GM19395 (cell line): ENCODE data around the gene RADIL.
"Not testable (repeated sequence)": the region's sequence is repeated elsewhere in the genome, so short reads cannot be mapped to it uniquely, and the experiment has no call there.

ENCODE experiments used
- ATAC-seq: cut with Tn5 transposase; IDR thresholded peaks from one replicate; pipeline ENCODE4 v1.9.1; 2021; ENCODE audit warnings: mild to moderate bottlenecking, moderate library complexity; ENCODE audit not compliant: unreplicated experiment

RADIL gene

DNA sequence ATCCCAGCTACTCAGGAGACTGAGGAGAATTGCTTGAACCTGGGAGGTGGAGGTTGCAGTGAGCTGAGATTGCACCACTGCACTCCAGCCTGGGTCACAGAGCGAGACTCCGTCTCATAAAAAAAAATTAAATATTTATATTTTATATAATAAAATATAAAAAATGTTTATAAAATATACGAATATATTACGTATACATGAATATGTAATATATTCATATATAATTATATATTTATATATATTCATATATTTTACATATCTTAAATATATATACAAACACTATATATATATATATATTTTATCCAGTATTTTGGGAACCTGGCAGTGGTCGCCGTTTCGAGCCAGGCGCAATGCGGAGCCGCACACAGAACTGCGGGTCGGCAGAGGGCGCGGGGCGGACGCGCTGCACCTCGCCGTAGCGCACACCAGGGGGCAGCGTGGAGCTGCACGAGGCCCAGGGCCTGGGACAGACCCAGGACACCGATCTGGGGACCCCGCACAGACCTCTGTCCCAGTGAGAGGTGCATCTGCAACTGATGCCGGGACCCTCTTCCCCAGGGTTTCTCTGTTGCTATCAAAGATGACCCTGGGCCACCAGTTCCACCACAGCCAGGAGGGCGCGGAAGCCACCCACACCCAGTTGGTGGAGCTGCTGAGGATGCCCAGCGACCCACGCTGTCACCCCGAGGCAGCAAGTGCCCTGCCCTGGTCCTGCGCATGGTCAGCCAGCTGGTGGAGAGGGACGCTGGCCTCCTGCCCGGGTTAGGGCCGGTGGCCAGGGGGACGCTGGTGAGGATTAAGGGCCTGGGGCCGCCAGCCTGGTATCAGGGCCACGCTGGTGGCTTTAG, 85.4 kb downstream of the RADIL start:
- ATAC-seq = no peak

DNA sequence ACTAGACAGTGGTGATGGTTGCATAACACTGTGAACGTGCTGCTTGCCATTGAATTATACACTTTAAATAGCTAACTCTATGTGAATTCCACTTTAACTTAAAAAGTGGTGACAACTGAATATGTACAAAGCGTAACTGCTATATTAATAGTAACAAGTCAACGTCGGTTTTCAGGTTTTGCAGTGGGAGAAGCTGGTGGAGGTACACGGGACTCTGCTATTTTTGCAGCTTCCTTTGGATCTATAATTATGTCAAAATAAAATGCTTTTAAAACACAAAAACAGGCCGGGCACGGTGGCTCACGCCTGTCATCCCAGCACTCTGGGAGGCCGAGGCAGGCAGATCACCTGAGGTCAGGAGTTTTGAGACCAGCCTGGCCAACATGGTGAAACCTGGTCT, 87.1 kb downstream of the RADIL start:
- no peak for ATAC-seq

DNA sequence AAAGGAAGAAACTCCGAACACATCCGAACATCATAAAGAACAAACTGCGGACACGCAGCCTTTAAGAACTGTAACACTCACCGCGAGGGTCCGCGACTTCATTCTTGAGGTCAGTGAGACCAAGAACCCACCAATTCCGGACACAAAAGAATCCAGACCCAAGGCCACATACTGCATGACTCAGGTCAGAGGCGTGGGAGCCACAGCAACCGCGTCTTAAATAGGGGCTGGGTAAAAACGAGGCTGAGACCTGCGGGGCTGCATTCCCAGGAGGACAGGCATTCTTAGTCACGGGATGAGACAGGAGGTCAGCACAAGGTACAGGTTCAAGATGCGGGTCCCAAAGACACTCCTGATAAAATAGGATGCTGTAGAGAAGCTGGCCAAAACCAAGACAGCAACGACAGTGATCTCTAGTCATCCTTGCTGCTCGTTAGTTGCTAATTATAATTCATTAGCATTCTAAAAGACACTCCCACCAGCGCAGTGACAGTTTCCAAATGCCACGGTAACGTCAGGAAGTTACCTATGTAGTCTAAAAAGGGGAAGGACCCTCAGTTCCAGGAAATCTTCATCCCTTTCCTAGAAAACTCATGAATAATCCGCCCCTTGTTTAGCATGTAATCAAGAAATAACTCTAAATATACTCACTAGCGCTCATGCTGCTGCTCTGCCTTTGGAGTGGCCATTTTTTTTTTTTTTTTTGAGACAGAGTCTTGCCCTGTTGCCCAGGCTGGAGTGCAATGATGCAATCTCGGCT, 88.7 kb downstream of the RADIL start:
- ATAC-seq = no peak

DNA sequence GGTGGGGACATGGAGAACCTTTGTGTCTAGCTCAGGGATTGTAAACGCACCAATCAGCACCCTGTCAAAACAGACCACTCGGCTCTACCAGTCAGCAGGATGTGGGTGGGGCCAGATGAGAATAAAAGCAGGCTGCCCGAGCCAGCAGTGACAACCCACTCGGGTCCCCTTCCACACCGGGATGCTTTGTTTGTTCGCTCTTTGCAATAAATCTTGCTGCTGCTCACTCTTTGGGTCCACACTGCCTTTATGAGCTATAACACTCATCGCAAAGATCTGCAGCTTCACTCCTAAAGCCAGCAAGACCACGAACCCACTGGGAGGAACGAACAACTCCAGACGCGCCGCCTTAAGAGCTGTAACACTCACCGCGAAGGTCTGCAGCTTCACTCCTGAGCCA, 89.3 kb downstream of the RADIL start:
- not testable (repeated sequence) for ATAC-seq

DNA sequence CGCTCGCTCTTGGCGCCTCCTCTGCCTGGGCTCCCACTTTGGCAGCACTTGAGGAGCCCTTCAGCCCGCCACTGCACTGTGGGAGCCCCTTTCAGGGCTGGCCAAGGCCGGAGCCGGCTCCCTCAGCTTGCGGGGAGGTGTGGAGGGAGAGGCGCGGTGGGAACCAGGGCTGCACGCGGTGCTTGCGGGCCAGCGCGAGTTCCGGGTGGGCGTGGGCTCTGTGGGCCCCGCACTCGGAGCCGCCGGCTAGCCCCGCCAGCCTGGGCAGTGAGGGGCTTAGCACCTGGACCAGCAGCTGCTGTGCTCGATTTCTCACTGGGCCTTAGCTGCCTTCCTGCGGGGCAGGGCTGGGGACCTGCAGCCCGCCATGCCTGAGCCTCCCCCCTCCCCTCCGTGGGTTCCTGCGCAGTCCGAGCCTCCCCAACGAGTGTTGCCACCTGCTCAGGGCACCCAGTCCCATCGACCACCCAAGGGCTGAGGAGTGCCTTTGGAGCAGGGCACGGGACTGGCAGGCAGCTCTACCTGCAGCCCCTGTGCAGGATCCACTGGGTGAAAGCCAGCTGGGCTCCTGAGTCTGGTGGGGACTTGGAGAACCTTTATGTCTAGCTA, 90.0 kb downstream of the RADIL start:
- not testable (repeated sequence) for ATAC-seq

DNA sequence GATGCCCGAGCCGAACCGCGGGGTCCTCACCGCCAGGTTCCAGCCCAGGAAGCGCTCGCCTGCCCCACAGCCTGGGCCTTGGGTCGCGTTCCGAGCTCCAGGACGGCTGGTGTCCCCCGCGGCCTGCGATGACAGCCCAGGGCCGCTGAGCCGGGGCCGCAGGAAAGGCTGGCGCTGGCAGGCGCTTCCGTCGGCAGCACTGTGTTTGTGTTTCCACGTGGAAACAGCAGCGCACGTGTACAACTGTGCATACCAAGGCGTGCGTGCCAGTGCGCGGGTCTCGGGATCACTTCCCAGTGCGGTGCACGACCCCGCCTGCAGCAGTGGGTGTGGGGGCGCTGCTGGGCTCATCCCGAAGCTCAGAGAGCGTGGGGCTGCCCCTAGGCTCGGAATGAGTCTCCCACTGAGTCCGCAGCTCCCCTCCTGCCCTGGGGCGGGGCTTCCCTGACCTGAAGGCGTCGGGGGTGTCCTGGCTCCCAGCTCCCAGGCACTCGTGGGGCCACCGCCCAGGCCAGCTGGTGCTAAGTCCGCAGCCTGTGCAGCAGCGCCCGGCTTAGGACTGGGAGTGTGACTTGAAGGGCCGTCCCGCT, 90.9 kb downstream of the RADIL start:
- peak; percentile 31 for ATAC-seq

DNA sequence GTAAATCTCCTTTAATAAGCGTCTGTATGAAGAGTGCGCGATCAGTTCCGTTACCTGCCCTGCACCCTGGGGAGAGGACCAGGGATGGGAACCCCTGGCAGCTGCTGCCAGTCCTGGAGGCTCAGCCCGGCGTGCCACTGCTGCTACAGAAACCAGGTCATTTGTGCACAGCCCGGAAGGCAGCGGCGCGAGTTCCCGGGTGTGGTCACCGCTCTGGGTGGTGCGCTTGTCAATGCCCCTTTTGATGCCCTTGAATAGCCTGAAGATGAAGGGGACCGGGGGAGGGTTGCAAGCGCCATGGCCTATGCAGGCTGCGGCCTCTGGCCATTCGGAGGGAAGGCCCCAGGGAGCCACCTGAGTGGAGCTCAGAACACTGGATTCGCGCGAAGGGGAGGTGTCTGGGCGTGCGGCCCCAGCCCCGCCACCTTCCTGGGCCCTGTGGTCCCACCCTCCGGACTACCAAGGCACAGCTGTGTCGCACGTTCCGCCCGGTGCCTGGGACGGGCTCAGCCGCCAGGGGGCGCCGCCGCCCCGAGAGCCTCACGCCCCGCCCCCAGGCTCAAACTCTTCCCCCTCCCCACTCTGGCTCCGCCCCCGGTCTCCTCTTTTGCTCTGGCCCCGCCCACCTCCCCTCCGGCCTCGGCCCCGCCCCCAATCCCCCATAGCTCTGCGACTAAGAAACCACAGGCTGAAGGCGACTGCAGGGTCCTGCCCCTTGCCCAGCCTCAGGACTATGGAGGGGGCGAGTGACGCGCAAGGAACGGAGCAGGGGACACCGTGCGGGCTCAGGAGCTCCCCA, 91.6 kb downstream of the RADIL start:
- ATAC-seq = peak; percentile 50

DNA sequence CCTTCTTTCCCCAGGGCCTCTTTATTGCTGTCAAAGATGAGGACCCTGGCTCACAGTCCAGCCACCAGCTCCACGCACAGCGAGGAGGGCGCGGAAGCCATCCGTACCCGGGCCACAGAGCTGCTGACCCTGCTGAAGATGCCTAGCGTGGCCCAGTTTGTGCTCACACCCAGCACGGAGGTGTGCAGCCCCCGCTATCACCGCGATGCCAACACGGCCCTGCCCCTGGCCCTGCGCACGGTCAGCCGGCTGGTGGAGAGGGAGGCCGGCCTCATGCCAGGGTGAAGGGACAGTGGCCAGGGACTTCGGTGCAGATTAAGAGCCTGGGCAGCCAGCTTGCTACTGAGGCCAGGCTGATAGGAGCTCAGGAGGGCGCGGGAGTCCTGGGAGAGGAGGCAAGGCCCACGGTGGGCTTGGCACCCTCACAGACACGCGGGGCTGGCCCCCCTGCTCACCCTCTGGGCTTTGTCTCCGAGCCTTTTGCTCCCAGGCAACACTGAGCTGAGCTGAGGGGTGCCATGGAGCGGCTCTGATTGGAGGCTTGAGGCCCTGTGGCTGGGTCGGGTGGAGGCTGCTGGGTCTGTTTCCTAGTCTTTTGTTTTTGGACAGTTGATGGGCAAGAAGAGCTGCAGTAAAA, 92.3 kb downstream of the RADIL start:
- ATAC-seq = no peak

DNA sequence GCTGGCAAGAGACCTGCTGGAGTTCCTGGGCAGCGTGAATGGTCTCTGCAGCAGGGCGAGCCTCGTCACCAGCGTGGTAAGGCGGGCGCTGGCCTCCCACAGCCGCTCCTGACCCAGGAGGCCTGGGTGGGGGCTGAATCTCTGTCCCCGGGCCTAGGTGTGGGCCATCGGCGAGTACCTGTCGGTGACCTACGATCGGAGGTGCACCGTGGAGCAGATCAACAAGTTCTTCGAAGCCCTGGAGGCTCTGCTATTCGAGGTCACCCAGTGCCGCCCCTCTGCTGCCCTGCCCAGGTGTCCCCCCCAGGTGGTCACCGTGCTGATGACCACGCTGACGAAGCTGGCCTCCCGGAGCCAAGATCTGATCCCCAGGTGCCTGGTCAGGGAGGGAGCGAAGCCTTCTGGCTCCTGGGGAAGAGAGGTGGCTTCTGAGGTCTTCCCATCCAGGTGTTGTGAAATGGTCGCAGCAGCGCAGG, 93.0 kb downstream of the RADIL start:
- ATAC-seq = no peak

DNA sequence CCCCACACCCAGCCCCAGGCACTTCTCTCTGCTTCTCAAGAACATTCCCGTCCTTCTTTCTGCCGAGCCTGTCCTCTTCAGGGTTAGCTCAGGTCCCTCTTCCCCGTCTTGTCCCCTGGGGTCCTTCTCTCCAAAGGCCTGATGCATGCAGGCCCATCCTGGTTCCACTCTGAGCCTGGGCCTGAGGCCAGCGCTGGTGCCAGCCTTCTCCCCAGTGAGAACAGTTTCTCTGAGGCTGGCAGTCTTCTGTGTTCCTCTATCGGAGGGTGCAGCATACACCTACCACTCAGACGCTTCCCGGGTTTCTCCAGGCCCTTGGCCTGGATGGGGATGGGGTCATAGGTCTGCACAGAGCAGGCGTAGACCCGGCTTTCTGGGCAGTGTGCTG, 93.4 kb downstream of the RADIL start:
- ATAC-seq = no peak

DNA sequence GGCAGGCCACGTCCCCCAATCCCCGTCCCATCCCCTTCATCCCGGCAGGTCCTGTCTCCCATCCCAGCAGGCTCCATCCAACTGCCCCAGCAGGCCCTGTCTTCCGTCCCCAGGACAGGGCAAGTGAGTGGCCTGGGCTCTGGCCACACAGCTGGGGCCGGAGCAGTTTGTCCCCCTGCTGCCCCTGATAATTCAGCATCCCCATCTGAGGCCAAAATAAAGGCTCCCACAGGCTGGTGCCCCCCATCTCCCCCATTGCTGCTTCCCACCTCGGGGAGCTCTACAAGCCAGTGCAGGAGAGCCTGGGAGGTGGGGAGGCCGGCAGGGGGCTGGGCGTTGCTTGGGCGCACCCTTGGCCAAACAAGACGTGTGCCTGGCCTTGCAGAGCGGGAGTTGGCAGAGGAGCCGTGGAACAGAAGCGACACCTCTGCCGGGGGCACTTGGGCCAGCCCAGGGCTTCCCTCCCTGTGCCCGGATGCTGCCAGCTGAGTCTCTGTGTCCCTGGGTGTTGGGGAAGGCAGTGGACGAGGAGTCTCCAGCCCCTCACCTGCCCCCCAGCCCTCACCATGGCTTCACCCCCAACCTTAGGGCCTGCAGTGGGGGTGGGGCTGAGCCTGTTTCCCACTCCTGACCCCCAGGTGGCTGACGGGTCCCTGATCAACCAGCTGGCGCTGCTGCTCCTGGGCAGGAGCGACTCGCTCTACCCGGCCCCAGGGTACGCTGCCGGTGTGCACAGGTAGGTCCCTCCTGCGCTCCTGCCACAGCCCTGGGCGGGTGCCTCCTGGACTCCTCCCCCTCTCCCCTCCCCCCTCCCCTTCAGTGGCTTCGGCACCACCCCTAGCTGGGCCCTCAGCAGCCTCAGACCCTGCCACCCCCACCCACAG, 94.1 kb downstream of the RADIL start:
- no peak for ATAC-seq

DNA sequence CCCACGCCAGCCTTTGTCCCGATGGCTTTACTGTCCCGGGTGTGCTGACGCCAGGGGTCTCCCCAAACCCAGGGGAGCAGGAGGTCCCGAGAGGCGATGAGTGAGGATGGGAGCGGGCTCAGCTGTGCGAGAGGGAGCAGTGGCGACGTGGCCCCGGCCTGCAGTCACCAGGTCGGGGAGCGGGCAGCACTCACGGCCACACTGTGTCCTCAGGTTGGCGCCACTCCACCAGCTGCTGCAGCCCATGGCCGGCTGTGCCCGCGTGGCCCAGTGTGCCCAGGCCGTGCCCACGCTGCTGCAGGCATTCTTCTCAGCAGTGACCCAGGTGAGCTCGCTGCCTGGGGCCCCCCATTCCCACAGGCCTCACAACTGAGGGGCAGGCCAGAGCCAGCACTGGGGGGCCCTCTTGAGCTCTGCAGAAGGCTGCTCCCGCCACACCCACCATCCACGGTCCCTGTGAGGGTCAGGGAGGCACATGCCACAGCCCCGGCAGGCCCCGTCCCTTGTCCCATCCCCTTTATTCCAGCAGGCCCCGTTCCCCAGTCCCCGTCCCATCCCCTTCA, 94.8 kb downstream of the RADIL start:
- no peak for ATAC-seq

DNA sequence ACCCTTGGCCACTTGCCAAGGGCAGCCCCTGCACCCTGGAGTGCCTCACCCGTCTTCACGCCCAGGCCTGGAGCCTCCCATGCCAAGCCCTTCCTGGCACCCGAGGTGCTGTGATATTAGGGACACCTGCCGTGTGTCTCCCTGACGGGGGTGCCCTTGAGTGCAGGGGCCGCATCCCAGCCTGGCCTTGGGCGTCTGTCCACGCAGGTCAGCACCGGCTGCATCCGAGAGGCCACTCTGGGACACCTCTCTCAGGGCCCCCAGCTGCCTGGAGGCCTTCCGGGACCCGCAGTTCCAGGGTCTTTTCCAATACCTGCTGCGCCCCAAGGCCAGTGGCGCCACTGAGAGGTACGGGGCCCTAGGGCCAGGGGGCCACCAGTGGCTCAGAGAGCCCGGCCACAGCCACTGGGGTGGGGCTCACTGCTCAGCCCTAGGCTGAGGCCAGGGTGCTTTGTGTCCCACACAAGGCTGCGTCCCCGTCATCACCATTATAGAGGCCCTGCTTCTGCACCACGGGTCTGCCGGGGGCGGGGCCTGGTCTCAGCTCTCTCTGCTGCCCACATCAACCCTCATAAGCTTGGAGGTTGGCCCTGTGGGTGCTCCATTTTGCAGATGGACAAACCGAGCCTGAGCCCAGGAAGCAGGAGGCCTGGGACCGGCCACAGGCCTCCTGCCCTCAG, 95.4 kb downstream of the RADIL start:
- ATAC-seq = no peak

DNA sequence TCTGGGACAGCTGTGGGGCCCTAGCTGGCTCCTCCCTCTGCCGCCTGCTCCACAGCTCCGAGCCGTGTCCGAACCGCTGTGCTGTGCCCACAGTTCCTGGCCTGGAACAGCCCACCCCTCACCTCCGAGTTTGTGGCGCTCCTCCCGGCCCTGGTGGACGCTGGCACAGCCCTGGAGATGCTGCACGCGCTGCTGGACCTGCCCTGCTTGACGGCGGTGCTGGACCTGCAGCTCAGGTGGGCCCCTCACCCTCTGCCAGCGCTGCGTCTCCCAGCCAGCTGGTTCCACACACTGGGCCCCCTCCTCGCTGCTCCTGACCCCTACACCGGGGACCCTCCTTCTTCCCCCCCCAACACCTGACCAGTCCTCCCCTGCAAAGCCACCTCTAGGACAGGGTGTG, 96.0 kb downstream of the RADIL start:
- no peak for ATAC-seq

DNA sequence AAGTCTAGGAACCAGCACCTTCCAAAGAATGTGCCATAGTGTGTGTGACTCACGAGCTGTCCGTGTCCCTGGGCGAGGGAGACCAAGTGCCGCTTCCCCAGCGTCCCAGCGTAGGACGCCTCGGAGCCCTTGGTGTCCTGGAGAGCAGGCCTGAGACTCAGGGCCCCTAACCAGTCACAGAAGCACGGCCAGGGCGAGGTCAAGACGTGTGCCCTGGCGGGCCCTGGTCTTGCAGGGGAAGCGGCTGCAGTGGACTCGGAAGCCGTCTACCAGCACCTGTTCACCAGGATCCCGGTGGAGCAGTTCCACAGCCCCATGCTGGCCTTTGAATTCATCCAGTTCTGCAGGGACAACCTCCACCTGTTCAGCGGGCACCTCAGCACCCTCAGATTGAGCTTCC, 97.5 kb downstream of the RADIL start:
- no peak for ATAC-seq

DNA sequence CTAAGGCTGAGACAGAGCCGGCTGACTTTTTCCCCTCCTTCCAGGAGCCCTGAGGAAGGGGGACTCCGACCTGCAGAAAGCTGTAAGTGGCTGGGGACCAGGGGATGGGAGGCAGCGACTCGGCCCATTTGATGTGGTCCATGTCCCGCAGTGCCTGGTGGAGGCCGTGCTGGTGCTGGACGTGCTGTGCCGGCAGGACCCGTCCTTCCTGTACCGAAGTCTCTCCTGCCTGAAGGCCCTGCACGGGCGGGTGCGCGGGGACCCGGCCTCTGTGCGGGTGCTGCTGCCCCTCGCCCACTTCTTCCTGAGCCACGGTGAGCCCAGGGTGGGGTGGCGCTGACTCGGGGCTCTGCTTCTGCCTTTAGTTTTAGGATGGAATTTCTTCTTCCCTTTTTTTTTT, 98.1 kb downstream of the RADIL start:
- no peak for ATAC-seq

DNA sequence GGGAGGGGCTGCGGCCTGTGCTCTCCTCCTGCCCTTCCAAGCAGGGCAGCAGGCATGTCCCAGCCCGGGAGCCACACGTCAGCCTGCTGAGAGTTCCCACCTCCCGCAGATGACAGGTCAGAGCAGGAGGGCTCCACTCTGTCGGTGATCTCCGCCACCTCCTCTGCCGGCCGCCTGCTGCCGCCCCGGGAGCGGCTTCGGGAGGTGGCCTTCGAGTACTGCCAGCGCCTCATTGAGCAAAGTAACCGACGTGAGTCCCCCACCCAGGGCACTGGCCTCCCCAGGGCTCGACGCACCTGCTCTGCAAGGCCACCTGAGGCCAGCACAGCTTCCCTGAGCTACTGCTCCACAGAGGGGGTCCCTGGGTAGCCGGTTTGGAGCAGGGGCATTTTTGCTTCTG, 98.7 kb downstream of the RADIL start:
- ATAC-seq = no peak

DNA sequence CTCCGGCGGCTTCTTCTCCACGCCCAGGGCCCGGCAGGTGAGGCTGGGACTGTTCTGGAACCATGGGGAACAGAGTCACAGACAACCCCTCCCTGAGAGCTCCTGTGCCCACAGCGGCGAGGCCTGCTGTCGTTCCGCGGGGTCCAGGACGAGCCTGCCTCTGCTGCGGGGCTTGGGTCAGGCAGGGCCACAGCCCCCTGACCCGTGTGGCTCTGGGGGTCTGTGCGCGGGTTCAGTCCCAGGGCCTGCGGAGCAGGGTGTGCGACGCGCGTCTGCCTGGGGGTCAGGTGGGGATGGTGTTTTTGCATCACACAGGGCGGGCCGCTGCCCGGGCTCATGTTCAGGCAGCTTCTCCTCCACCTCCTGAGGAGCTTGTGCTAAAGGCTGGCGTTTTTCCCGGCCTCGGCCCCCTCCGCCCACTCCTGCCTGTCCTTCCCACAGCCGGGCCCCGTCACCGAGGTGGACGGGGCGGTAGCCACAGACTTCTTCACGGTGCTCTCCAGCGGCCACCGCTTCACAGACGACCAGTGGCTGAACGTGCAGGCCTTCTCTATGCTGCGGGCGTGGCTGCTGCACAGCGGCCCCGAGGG, 99.7 kb downstream of the RADIL start:
- ATAC-seq = no peak
